SK-N-SH (cell line): ENCODE results near the gene CXorf65.

Source experiments
- CTCF ChIP-seq: fragments of 200-600 bp; sonication (generic); IDR thresholded peaks from 2 replicates; pipeline ENCODE4 v1.6.1; 2017; ENCODE audit warnings: antibody characterized with exemption, mild to moderate bottlenecking, moderate library complexity
- EP300 ChIP-seq, 2 experiments: IDR thresholded peaks; 2 replicates each; pipeline versions ENCODE4 v1.4.0 to v1.6.1; 2012; ENCODE audit warnings: borderline replicate concordance in 1 of 2, low read depth in 1 of 2, low read length in 1 of 2
- GABPA ChIP-seq: IDR thresholded peaks from 2 replicates; pipeline ENCODE4 v1.4.0; 2012; ENCODE audit warnings: low read depth, mild to moderate bottlenecking
- POLR2AphosphoS5 ChIP-seq: IDR thresholded peaks from 2 replicates; pipeline ENCODE4 v1.6.1; 2012; ENCODE audit warnings: low read depth, low read length
- REST ChIP-seq: IDR thresholded peaks from 2 replicates; pipeline ENCODE4 v1.6.1; 2012; ENCODE audit warnings: mild to moderate bottlenecking, low read depth, low read length, moderate library complexity
- RFX5 ChIP-seq: IDR thresholded peaks from 2 replicates; pipeline ENCODE4 v1.6.1; 2012; ENCODE audit warnings: mild to moderate bottlenecking, improper control_type of control experiment, low read length
- YY1 ChIP-seq: IDR thresholded peaks from 2 replicates; pipeline ENCODE4 v1.4.0; 2012; ENCODE audit warnings: low read depth, mild to moderate bottlenecking

GRCh38 chrX:71103110-71103983 lies 3.2 kb downstream of the CXorf65 start:
- TF ChIP-seq POLR2AphosphoS5 (no peak), CTCF (no peak), RFX5 (no peak), EP300 (IDR thresholded peaks at IDR 0.05; ENCODE audit: borderline replicate concordance in 1 of 2, low read depth in 1 of 2, low read length in 1 of 2) (peak in 1 of 2 experiments; percentile 43; a peak in 1 of 4 replicates), GABPA (no peak), REST (no peak), YY1 (no peak)
